Duodenal mucosa (tissue), 2 donors: ENCODE results near the gene KDM7A.
"Not testable (repeated sequence)": the region's sequence is repeated elsewhere in the genome, so short reads cannot be mapped to it uniquely, and the experiment has no call there.

Source experiments
- H3K27ac ChIP-seq: one replicate; pipeline ENCODE4 v1.7.0; 2013; ENCODE audit warnings: low read depth, low read length
- H3K27me3 ChIP-seq, 2 donors: one replicate each; pipeline ENCODE4 v1.7.0; 2013; ENCODE audit warnings: low read length in 2 of 2, control low read depth in 1 of 2; ENCODE audit not compliant: insufficient read depth in 2 of 2, control insufficient read depth in 1 of 2
- H3K36me3 ChIP-seq, 2 donors: one replicate each; pipeline ENCODE4 v1.7.0; 2013; ENCODE audit warnings: low read length in 2 of 2, control low read depth in 1 of 2; ENCODE audit not compliant: insufficient read depth in 2 of 2, control insufficient read depth in 1 of 2
- H3K4me1 ChIP-seq, 2 donors: one replicate each; pipeline ENCODE4 v1.7.0; 2013; ENCODE audit warnings: low read length in 2 of 2, control low read depth in 1 of 2; ENCODE audit not compliant: insufficient read depth in 2 of 2, control insufficient read depth in 1 of 2
- H3K4me3 ChIP-seq, 2 donors: one replicate each; pipeline ENCODE4 v1.7.0; 2013; ENCODE audit warnings: low read length in 2 of 2, low read depth in 1 of 2
- H3K9ac ChIP-seq, 2 donors: one replicate each; pipeline ENCODE4 v1.7.0; 2013; ENCODE audit warnings: low read length in 2 of 2, low read depth in 1 of 2
- H3K9me3 ChIP-seq, 2 donors: one replicate each; pipeline ENCODE4 v1.7.0; 2013; ENCODE audit warnings: low read length in 2 of 2, control low read depth in 1 of 2; ENCODE audit not compliant: control insufficient read depth in 1 of 2

Gene KDM7A

DNA sequence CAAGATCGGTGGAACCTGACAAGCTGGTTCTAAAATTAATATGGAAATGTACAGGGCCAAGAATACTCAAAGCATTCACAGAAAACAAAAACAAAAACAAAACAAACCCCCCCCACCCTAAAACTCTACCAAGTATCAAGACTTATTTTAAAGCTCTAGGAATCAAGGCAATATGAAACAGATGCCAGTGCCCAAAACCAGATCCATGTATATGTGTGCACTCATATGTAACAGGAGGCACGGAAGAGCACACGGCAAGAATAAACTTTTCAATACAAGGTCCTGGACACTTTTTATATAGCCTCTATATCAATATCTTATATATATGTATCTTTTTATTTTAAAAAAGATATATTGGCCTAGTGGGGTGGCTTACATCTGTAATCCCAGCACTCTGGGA is 35.5 kb downstream of the KDM7A start:
- no peak overlapping the region for H3K4me3 ChIP-seq
- H3K4me1 ChIP-seq: peaks cover 10 to 11% of the 10 kb centered on the region in 2 donors
- no peaks in the 10 kb centered on the region for H3K27me3 ChIP-seq
- no peaks in the 10 kb centered on the region for H3K9me3 ChIP-seq
- peaks cover 0 to 6% of the 10 kb centered on the region in 2 donors for H3K36me3 ChIP-seq
- no peak overlapping the region for H3K27ac ChIP-seq
- H3K9ac ChIP-seq: no peak overlapping the region

DNA sequence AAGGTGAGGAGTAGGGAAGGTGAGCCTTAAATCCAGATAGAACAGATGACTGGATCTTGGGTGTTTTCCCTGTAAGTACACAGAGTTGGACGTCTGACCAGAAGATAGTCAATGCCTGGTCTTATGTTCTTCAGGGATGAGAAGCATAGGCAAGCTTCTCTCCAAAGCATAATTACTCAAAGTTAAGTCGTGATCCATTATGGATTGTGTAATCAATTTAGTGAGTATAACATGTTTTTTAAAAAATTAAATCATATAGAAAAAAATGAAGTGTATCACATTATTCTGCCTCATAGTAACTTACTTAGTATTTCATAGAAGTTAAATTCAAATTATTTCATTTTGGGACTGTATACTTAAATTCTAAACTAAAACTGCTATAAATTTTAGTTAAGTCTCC is 39.7 kb downstream of the KDM7A start:
- no peak overlapping the region for H3K27ac ChIP-seq
- no peaks in the 10 kb centered on the region for H3K27me3 ChIP-seq
- no peak overlapping the region for H3K9ac ChIP-seq
- peaks cover under 1 to 7% of the 10 kb centered on the region in 2 donors for H3K4me1 ChIP-seq
- no peak overlapping the region for H3K4me3 ChIP-seq
- H3K9me3 ChIP-seq: no peaks in the 10 kb centered on the region
- H3K36me3 ChIP-seq: peaks cover 14 to 18% of the 10 kb centered on the region in 2 donors

- no peak overlapping the region for H3K4me3 ChIP-seq
- peaks cover 0 to 7% of the 10 kb centered on the region in 2 donors for H3K4me1 ChIP-seq
- no peak overlapping the region for H3K9ac ChIP-seq
- H3K27ac ChIP-seq: no peak overlapping the region
- no peaks in the 10 kb centered on the region for H3K9me3 ChIP-seq
- no peaks in the 10 kb centered on the region for H3K27me3 ChIP-seq
- H3K36me3 ChIP-seq: peaks cover 14 to 28% of the 10 kb centered on the region in 2 donors
Observed at GRCh38 chr7:140136073-140136472, 40.7 kb downstream of the KDM7A start.

GRCh38 chr7:140134039-140134438 is 42.7 kb downstream of the KDM7A start:
- no peaks in the 10 kb centered on the region for H3K27me3 ChIP-seq
- no peak overlapping the region for H3K27ac ChIP-seq
- no peak overlapping the region for H3K4me3 ChIP-seq
- H3K4me1 ChIP-seq: peaks cover 0 to 7% of the 10 kb centered on the region in 2 donors
- H3K9me3 ChIP-seq: no peaks in the 10 kb centered on the region
- H3K36me3 ChIP-seq: peaks cover 19 to 38% of the 10 kb centered on the region in 2 donors
- no peak overlapping the region for H3K9ac ChIP-seq

DNA sequence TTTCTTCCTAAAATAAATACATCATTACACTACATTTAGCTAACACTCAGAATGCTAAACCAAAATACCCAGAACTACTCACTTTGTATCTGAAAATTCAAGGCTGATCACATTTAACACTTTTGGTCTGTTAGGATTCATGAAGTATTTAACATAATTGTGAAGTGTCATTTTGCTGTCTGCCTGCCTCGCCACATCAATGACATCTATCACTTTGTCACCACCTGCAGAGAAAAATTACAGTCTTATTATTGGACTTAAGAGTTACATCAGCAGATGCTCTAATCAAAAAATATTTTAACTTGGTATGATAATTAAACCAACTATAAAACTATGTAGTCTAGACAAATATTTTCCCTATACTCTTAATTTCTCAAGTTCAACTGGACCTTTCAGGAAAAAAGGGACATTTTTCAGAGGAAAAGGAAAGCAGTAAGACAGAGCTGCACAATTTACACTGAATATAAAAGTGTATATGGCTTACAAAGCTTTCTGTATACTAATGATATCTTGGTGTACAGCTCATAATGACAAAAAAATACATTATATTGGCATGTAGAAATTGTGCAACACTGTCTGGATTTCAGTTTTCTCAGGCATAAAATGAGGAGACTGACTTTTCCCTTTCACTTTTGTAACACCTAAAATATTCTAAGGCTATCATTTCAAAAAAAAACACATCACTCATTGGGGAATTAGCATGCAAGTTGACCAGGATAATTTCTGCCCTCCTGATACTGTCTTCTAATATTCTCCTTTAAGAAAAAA is 49.2 kb downstream of the KDM7A start:
- Histone ChIP-seq H3K27me3 (no peaks in the 10 kb centered on the region), H3K4me1 (no peaks in the 10 kb centered on the region), H3K9me3 (no peaks in the 10 kb centered on the region), H3K27ac (no peak overlapping the region), H3K4me3 (no peak overlapping the region), H3K36me3 (peaks cover 17 to 68% of the 10 kb centered on the region in 2 donors), H3K9ac (no peak overlapping the region)

DNA sequence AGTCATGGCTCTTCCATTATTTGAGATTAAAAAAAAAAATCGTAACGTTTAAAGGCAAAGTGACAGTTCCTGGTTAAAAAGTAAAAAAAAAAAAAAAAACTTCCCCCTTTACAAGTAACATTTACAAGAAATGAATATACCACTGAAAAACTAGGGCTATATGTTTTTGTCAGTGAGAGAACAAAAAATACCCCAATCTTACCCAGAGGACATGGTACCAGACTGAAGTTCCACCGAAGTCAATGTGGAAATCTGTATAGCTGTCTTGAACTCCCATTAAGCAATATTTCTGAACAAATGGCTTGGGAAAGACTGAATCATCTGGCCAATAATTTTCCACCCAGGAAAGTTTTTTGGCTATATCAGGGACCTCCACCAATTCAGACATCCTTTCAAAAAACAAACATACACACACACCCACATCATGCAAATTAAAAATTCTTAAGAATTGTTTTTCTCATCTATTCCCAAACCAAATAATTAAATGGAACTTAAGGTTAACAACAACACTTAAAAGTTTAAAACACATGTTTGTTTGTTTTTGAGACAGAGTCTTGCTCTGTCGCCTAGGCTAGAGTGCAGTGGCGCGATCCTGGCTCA is 50.2 kb downstream of the KDM7A start:
- Histone ChIP-seq H3K4me3 (no peak overlapping the region), H3K27ac (no peak overlapping the region), H3K9me3 (no peaks in the 10 kb centered on the region), H3K36me3 (peaks cover 15 to 63% of the 10 kb centered on the region in 2 donors), H3K9ac (no peak overlapping the region), H3K27me3 (no peaks in the 10 kb centered on the region), H3K4me1 (no peaks in the 10 kb centered on the region)

DNA sequence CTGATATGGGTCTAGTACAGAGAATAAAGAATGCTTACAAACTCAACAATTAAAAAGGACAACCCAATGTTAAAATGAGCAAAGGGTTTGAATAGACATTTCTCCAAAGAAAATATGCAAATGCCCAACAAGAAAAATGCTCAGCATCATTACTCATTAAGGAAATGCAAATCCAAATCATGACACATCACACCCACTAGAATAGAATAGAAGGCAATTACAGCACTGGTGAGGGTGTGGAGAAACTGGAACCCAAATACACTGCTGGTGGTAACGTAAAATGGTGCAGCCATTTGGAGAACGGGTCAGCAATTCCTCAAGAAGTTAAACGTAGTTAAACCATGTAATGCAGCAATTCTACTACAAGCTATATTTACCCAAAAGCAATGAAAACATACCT is 53.8 kb downstream of the KDM7A start:
- no peaks in the 10 kb centered on the region for H3K9me3 ChIP-seq
- H3K9ac ChIP-seq: no peak overlapping the region
- H3K4me3 ChIP-seq: no peak overlapping the region
- H3K27me3 ChIP-seq: no peaks in the 10 kb centered on the region
- no peaks in the 10 kb centered on the region for H3K4me1 ChIP-seq
- H3K27ac ChIP-seq: no peak overlapping the region
- H3K36me3 ChIP-seq: peaks cover 7 to 51% of the 10 kb centered on the region in 2 donors

- no peaks in the 10 kb centered on the region for H3K27me3 ChIP-seq
- no peak overlapping the region for H3K4me3 ChIP-seq
- H3K9ac ChIP-seq: no peak overlapping the region
- H3K36me3 ChIP-seq: peaks cover 7 to 46% of the 10 kb centered on the region in 2 donors
- no peak overlapping the region for H3K27ac ChIP-seq
- H3K4me1 ChIP-seq: no peaks in the 10 kb centered on the region
- no peaks in the 10 kb centered on the region for H3K9me3 ChIP-seq
Observed at GRCh38 chr7:140121326-140121725, 55.5 kb downstream of the KDM7A start.

DNA sequence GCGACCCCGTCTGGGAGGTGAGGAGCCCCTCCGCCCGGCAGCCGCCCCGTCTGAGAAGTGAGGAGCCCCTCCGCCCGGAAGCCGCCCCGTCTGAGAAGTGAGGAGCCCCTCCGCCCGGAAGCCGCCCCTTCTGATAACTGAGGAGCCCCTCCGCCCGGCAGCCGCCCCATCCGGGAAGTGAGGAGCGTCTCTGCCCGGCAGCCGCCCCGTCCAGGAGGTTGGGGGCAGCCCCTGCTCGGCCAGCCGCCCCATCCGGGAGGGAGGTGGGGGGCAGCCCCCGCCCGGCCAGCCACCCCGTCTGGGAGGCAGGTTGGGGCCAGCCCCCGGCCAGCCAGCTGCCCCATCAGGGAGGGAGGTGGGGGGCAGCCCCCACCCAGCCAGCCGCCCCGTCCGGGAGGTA is 62.0 kb downstream of the KDM7A start:
- not testable (repeated sequence) for H3K9ac ChIP-seq, H3K4me1 ChIP-seq, H3K4me3 ChIP-seq, H3K27me3 ChIP-seq, H3K9me3 ChIP-seq, H3K27ac ChIP-seq
- H3K36me3 ChIP-seq: peaks cover 14 to 53% of the 10 kb centered on the region in 2 donors

GRCh38 chr7:140108777-140109176 is 68.0 kb downstream of the KDM7A start:
- not testable (repeated sequence) for H3K9me3 ChIP-seq

More at GRCh38 chr7:140108777-140109176, 68.0 kb downstream of the KDM7A start:
- H3K27ac ChIP-seq, H3K4me3 ChIP-seq, H3K9ac ChIP-seq, H3K27me3 ChIP-seq, H3K4me1 ChIP-seq: not testable (repeated sequence)
- peaks cover 19 to 40% of the 10 kb centered on the region in 2 donors for H3K36me3 ChIP-seq
